Ureter (tissue), 1 donor: ENCODE results near the gene PHF23. TPM values are rescaled to one million over a fixed set of nuclear protein-coding genes. Genes with fewer than 3 reads are reported as not detected.
A peak's percentile ranks its signal among the peaks of the same experiment; 100 is the strongest.

Experiments used
- DNase-seq: peaks from one replicate; pipeline ENCODE4 v3.0.0-alpha.2; 2020; ENCODE audit warnings: low spot score
- total RNA-seq: library from RNA; stranded (reverse); gene quantifications from one replicate; pipeline ENCODE4 v1.2.4, GENCODE V29; 2023
- donor health status: DM: yes; HTN: yes; CAD: no.

PHF23 gene
- total RNA-seq, 1 donor from 2014 or later, result 37.6 TPM

- peak; percentile 89 for DNase-seq
These were observed 1.4 kb downstream of the PHF23 start for GRCh38 chr17:7237761-7238419.

DNA sequence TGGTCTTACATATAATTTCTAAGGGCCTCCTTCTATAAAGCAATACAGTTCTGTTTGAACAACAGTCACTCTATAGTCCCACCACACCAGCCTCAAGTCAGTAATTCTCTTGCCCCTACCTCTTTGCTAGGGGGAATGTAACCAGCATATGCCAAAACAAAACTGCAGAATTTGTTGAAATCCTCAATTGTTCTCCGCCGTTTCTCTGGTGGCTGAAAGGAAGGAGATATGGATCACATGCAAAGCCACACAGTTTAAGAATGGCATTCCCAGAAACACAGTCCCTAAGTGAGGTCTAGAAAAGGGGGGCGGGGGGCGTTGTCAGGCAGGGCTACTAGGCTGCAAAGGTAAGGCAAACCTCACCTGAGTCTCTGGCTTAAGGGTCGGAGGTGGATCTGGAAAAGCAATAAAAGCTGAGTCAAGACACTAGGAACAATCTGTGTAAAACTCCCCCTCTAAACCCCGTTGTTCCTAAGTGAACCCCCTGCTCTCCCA, 1.9 kb downstream of the PHF23 start:
- DNase-seq, result no peak

DNA sequence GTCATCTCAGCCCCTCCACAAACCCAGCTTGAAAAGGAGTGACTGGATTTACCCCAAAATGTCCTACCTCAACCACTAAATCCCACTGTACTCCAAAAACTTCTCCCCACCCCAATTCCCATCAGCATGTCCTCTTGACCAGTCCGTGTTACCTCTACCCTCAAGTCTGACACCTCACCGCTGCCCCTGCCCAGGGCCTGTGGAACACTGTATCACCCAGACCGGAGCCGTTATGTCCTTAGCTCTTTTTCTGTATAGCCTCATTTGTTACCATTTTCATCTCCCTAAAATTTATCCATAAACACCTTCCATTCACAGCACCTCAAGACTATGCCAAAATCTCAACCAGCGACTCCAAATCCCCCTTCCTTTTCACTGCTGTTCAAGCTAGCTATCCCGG, 2.4 kb downstream of the PHF23 start:
- no peak for DNase-seq

DNA sequence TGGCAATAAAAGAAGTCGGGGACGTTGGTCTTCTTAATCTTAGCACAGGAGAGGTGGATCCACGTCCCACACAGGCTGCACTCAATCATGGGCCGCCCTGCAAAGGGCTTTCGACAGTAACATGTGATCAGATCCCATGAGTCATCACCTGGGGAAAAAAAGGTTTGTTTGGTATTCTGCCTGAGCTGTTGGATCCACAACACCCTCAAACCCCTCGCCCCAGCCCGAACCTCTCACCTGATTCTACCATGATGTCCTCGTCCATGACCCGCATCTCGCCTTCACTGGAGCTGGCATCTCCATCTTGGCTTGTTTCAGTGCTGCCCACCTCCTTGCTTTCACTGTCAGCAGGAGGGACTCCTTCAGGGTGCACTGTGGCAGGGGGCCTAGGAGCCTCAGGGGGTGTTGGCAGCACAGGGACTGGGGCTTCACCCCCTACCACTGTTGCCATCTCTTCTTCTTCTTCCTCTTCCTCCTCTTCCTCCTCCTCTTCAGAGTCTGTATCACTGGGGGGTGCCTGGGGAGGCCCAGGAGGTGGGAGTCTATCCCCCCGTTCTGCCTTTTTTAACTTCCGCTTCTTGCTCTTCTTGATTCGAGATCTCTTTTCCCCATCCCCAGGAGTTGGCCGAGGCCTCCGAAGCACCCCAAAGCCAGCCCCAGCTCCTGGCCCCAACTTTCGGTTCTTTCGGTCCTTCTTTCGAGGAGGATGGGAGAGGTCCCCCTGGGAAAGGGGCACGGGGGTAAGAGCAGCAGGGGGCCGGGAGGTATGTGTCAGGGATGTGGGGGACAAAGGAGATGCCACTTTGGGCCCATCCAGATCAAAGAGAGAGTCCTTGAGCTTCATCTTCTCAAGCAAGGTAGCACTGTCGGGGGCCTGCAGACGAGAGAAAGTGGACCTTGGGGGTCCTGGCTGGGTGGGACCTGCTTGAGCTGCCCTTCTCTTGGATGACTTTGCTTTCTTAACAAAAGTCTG, 3.3 kb downstream of the PHF23 start:
- DNase-seq, result no peak

GRCh38 chr17:7234083-7234951, 4.9 kb downstream of the PHF23 start, which contains the start of gene DVL2:
DVL2 (minus strand) TSS chr17:7234517; CDS start chr17:7234262, 255 bp downstream.
- peak; percentile 98 for DNase-seq

DNA sequence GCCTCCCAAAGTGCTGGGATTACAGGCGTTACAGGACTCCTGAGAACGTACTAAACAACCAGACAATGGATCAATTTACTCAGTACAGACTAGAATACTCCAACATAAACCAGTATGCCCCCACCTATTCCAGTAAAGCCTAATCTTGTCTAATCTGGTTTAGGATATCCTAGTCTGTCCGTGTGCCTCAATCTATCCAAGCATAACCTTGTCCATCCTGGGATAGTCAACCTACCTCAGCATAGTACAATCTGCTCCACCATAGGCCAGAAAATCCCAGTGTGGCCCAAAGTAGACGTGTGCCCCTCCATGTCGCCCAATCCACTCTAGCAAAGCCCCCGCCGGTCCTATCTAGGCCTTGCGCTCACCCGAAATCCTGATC, 5.6 kb downstream of the PHF23 start:
- DNase-seq, result no peak

DNA sequence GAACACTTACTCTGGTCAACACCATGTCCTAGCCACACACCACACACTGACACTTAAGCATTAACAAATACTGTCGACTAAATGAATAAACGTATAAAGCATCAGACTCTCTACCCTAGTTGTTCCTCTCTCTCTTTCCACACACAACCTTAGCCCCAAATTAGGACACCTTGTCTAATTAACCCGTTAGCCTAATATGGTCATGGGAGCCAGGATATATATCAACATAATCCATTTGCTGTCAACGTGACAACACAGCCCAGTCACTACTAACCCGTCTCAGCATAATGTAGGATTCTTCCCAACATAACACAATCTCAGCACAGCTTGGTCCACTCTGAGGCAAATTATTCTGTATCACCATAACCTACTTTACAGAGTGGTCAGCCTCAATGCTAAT, 7.1 kb downstream of the PHF23 start:
- no peak for DNase-seq

- DNase-seq, result no peak
These were observed 9.8 kb downstream of the PHF23 start for GRCh38 chr17:7229504-7229903.

GRCh38 chr17:7228920-7229319, 10.3 kb downstream of the PHF23 start:
- no peak for DNase-seq

DNA sequence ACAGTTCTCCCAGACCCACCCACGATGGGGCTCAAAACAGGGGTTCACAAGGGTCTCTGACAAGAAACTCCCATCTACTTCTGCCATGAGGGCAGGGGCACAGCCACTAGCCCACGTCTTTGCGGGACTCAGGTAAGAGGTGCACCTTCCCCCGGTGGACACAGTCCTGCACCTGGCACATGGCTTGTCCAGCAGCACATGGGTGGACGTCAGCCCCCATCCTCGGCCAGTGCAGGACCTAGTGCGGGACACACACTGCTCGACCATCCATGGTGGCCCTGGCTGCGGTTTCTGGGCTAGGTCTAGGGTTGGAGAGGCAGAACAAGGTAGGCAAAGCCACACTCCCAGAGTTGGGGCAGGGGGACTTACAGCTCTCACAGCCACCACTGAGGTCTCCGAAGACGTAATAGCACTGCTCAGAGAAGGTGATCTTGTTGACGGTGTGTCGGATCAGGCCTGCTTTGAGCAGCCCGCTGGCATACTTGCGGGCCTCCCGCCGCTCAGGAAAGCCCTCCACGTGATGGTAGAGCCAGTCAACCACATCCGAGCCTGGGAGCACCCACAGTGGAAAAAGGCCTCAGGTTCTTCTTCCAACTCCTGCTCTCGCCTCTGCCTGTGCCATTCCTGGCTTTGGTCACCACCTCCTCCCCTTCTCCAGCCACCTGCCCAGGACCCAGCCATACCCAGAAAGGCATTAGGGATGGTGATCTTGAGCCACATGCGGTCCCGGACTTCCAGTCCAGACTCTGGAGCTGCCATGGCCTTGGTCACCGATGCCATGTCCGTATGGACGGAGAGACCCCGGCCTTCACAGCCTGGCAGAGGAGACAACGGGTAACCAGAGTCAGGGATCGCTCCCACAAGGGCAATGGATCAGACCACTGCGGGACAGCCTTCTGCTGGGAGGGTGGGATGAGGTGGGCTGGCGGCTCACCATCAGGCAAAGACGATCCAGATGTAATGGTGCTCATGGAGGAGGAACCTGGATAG, 12.2 kb downstream of the PHF23 start:
- no peak for DNase-seq

DNA sequence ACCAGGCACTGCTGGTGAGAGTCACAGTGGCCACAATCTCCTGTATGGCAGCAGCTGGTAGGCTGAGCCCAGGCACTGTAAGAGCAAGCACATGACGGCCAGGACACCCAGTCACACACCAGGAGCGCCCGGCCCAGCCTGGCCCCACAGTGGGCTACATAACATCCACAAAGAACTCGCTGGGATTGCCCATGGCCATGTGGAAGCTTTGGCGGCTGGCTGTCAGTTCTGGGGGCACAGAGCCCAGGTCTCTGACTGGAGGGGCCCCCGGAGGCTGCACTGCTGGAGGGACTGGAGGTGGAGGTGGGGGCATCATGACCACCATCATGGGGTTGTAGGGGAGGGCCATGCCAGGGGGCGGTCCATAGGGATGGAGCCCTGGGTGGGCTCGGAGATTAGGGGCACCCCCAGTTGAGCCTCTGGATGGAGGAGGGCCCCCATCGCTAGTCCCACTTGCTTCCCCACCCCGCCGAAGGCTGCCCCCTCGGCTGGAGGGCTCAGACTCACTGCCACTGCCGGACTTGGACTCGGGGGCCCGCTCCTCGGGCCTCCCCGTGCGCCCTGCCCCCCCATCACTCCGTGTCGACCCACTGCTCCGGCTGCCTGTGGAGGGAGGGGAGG, 13.4 kb downstream of the PHF23 start:
- no peak for DNase-seq

DNA sequence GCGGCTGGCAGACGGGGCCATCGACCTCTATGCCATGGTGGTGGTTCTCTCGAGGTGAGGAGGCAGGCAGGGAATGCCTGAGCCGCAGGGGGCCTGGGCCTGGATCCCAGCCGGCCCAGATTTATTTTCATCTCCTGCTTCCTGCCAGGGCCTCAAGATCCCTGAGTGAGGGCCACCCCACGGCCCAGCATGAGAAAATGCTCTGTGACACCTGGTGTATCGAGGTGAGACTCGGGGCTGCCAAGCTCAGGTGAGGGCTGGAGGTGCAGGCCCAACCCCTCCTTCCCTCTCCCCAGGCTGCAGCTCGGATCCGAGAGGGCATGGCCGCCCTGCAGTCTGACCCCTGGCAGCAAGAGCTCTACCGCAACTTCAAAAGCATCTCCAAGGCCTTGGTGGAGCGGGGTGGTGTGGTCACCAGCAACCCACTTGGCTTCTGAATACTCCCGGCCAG, 14.6 kb downstream of the PHF23 start:
- DNase-seq, result no peak

GRCh38 chr17:7224110-7224509, 15.1 kb downstream of the PHF23 start:
- DNase-seq, result no peak

DNA sequence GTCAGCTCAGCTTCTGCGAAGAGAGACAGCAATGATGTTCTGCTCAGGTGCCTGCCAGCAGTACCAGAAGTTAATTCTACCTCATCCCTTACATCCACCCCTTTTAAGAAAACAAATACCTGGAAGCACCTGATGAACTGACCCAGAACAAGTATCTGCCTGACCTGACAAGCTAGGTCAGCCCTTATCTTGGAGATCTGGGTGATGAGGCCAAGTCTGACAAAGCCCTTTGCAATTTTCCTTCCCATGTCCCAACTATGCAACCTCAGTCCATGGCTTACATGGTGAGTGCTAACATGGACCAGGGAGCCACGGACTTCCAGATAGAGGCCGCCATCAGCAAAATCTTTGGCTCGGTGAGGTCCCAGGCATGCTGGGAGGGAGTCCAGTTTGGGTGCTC, 15.9 kb downstream of the PHF23 start:
- no peak for DNase-seq

GRCh38 chr17:7222972-7223292, 16.3 kb downstream of the PHF23 start:
- DNase-seq, result no peak

DNA sequence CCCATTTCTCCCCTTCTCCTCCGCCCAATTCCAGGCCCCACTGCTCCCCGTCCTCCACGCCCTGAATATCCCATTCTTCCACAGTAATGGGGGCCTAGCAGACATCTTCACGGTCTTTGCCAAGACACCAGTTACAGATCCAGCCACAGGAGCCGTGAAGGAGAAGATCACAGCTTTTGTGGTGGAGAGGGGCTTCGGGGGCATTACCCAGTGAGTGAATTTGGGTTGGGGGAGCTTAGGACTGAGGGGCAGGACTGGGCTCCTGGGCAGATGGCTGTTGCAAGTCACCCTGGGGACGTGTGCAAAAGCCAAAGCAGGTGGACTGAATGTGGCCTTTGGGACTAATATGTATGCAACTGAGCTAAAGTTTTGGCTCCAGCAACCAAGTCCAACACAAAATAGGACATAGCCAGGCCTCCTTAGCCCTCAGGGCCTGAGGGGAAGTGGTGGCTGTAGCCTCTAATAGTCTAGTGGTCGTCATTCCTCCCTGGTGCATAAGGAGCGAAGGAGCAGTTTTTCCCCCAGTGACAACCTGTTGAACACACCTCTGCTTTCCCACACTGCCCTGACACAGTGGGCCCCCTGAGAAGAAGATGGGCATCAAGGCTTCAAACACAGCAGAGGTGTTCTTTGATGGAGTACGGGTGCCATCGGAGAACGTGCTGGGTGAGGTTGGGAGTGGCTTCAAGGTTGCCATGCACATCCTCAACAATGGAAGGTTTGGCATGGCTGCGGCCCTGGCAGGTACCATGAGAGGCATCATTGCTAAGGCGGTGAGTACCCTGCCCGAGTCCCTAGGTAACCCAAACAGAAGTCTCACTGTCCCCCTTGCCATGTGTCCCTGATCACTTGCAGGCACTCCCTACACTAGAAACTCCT, 16.9 kb downstream of the PHF23 start:
- DNase-seq, result no peak

DNA sequence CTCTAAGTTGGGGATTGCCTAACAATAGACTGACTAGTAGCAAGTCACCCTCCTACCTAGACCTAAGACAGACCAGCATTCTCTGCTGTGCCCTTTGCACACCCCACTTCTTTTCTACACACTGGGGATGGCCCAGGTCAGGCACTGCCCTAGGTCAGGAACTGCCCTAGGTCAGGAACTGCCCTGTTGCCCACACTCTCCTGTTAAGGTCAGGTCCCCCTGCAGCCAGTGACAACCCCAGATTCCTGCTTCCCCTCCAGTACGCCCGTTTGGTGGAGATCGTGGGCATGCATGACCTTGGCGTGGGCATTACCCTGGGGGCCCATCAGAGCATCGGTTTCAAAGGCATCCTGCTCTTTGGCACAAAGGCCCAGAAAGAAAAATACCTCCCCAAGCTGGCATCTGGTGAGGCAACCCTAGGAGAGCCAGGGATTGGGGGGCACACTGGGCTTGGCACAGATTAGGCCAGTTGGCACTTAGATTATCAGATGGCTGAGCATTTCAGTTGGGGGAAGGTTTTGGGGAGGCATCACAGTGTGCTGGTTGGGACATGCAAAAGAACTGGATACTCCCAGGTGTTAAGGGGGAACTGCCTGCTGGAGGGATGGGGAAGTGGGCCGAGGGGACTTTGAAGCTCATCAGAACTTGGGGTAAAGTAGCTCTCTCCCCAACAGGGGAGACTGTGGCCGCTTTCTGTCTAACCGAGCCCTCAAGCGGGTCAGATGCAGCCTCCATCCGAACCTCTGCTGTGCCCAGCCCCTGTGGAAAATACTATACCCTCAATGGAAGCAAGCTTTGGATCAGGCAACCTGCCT, 17.8 kb downstream of the PHF23 start:
- no peak for DNase-seq

GRCh38 chr17:7220593-7221277, 18.5 kb downstream of the PHF23 start:
- no peak for DNase-seq
